B cell (primary cell): ENCODE data around the gene PTPN22. TPM values are rescaled to one million over a fixed set of nuclear protein-coding genes. Genes with fewer than 3 reads are reported as not detected.

ENCODE experiments used
- ATAC-seq: fragments of 200-7000 bp; cut with Tn5 transposase; one replicate; pipeline ENCODE4 v1.10.0; 2021; ENCODE audit warnings: low read depth, mild to moderate bottlenecking, moderate number of reproducible peaks, moderate library complexity
- CTCF ChIA-PET: fragments of 350-600 bp; sonication (Branson Sonifier 250); formaldehyde crosslinking; loops from one replicate; lab custom pipeline; 2021; ENCODE audit warnings: antibody characterized with exemption, inconsistent platforms; lab: Charles Lee
- POLR2A ChIA-PET: fragments of 350-600 bp; sonication (Branson Sonifier 250); formaldehyde crosslinking; loops from one replicate; lab custom pipeline; 2021; ENCODE audit warnings: antibody characterized with exemption; lab: Charles Lee
- DNase-seq: peaks from one replicate; pipeline ENCODE4 v3.0.0; 2013
- H2AFZ ChIP-seq: 2 replicates; pipeline ENCODE4 v1.6.1; 2012; ENCODE audit warnings: mild to moderate bottlenecking, low read depth, low read length; ENCODE audit not compliant: insufficient read depth, poor library complexity, severe bottlenecking
- H3K27ac ChIP-seq, 2 donors: 1 replicate in 1 of 2; 2 replicates in 1 of 2; pipeline ENCODE4 v1.5.1; 2012 to 2013; ENCODE audit warnings: low read length in 2 of 2, mild to moderate bottlenecking in 2 of 2, moderate library complexity in 1 of 2
- H3K27me3 ChIP-seq, 4 experiments: fragments of 200-600 bp in 1 of 4; sonication (generic) in 1 of 4; replicated peaks in 1 of 4; 1 replicate in 2 of 4; 2 replicates in 2 of 4; pipeline versions ENCODE4 v1.6.1 to v1.7.0; 2013 to 2016; ENCODE audit warnings: low read length in 3 of 4, mild to moderate bottlenecking in 2 of 4, mixed read lengths in 1 of 4, moderate library complexity in 1 of 4; ENCODE audit not compliant: insufficient read depth in 4 of 4, control insufficient read depth in 3 of 4; ENCODE audit errors: control extremely low read depth in 1 of 4
- H3K36me3 ChIP-seq, 2 experiments: replicated peaks in 1 of 2; 1 replicate in 1 of 2; 2 replicates in 1 of 2; pipeline versions ENCODE4 v1.6.1 to v1.7.1; 2013; ENCODE audit warnings: low read length in 1 of 2; ENCODE audit not compliant: insufficient read depth in 2 of 2, control insufficient read depth in 1 of 2; ENCODE audit errors: control extremely low read depth in 1 of 2, extremely low read depth in 1 of 2
- H3K4me1 ChIP-seq, 2 donors: fragments of 200-600 bp in 1 of 2; sonication (generic) in 1 of 2; 1 replicate in 1 of 2; 2 replicates in 1 of 2; pipeline versions ENCODE4 v1.5.1 to v1.6.1; 2013 to 2017; ENCODE audit warnings: low read length in 2 of 2; ENCODE audit not compliant: control insufficient read depth in 2 of 2, insufficient read depth in 2 of 2
- H3K4me2 ChIP-seq: replicated peaks from 2 replicates; pipeline ENCODE3; 2012; ENCODE audit warnings: mild to moderate bottlenecking, low read depth, low read length; ENCODE audit not compliant: poor library complexity, severe bottlenecking
- H3K4me3 ChIP-seq, 5 experiments: fragments of 200-600 bp in 1 of 5; sonication (generic) in 1 of 5; 1 replicate in 3 of 5; 2 replicates in 2 of 5; pipeline versions ENCODE4 v1.5.1 to v1.7.0; 2011 to 2016; ENCODE audit warnings: low read length in 4 of 5, mild to moderate bottlenecking in 4 of 5, low read depth in 2 of 5, control low read depth in 1 of 5, moderate library complexity in 1 of 5; ENCODE audit not compliant: insufficient read depth in 1 of 5; ENCODE audit errors: control extremely low read depth in 1 of 5, extremely low read depth in 1 of 5
- H3K79me2 ChIP-seq: fragments of 200-600 bp; sonication (generic); one replicate; pipeline ENCODE4 v1.6.0; 2016; ENCODE audit warnings: low read length; ENCODE audit not compliant: control insufficient read depth, insufficient read depth
- H3K9ac ChIP-seq: fragments of 200-600 bp; sonication (generic); 2 replicates; pipeline ENCODE4 v1.6.1; 2017; ENCODE audit warnings: mild to moderate bottlenecking, low read length, moderate library complexity
- H3K9me3 ChIP-seq, 3 donors: one replicate each; pipeline versions ENCODE4 v1.6.1 to v1.7.1; 2013; ENCODE audit warnings: low read length in 2 of 3; ENCODE audit not compliant: control insufficient read depth in 2 of 3, insufficient read depth in 1 of 3; ENCODE audit errors: control extremely low read depth in 1 of 3
- H4K20me1 ChIP-seq: 2 replicates; pipeline ENCODE4 v1.6.0; 2012; ENCODE audit warnings: mild to moderate bottlenecking, low read length; ENCODE audit not compliant: insufficient read depth, control insufficient read depth, poor library complexity, severe bottlenecking
- H3K27ac Mint-ChIP-seq: one replicate; pipeline ENCODE4 v1.8.0; 2021; ENCODE audit warnings: mixed read lengths
- H3K27me3 Mint-ChIP-seq: one replicate; pipeline ENCODE4 v1.8.0; 2021; ENCODE audit warnings: mixed read lengths
- H3K4me1 Mint-ChIP-seq: one replicate; pipeline ENCODE4 v1.8.0; 2021; ENCODE audit warnings: mixed read lengths
- H3K4me3 Mint-ChIP-seq: one replicate; pipeline ENCODE4 v1.8.0; 2021; ENCODE audit warnings: mixed read lengths
- H3K9me3 Mint-ChIP-seq: one replicate; pipeline ENCODE4 v1.8.0; 2022; ENCODE audit warnings: mixed read lengths; ENCODE audit not compliant: insufficient read depth
- CTCF ChIP-seq: fragments of 200-600 bp; IDR thresholded peaks from one replicate; pipeline ENCODE4 v1.8.0; 2022; ENCODE audit warnings: antibody characterized with exemption, mild to moderate bottlenecking
- EZH2 ChIP-seq: IDR thresholded peaks from 2 replicates; pipeline ENCODE4 v1.6.1; 2012; ENCODE audit warnings: borderline replicate concordance, low read depth, mild to moderate bottlenecking, moderate library complexity, low read length; ENCODE audit not compliant: insufficient read depth, poor library complexity, severe bottlenecking
- WGBS: methylation state at CpG from one replicate; pipeline ENCODE4 v1.1.5; 2013; ENCODE audit warnings: missing lambda C conversion rate; ENCODE audit not compliant: insufficient coverage; 5-methylcytosine and 5-hydroxymethylcytosine counted together
- intact Hi-C: fragments of 100-400 bp; cut with micrococcal nuclease; formaldehyde crosslinking; loops from one replicate; pipeline ENCODE4 v1.10.0; 2022
- polyA plus RNA-seq: library from polyadenylated mRNA; depleted of rRNA; stranded (reverse); fragments of >200 nt; gene quantifications from 2 replicates; pipeline ENCODE4 v1.2.3, GENCODE V29; 2012
- total RNA-seq, 2 donors: library from RNA; stranded (reverse); fragments of 120-200 nt in 1 of 2; gene quantifications; 1 replicate in 1 of 2; 2 replicates in 1 of 2; pipeline versions ENCODE4 v1.2.3 to v1.2.4, GENCODE V29; 2013 to 2022

The PTPN22 gene
- total and polyA plus RNA-seq, 2 donors (not counting 1 experiment from before 2014, with no cell fraction given) = 14.3 to 37.4 TPM

GRCh38 chr1:113812661-113813135 is 58.8 kb downstream of the PTPN22 start:
- Histone ChIP-seq H3K27ac (peak overlapping the region; percentile 86 to 93), H2AFZ (peak overlapping the region; percentile 72), H3K27me3 (no peaks in the 10 kb centered on the region), H3K79me2 (peaks cover 42% of the 10 kb centered on the region), H3K36me3 (peaks cover 0 to 7% of the 10 kb centered on the region in 2 experiments), H3K9me3 (no peaks in the 10 kb centered on the region), H4K20me1 (peaks cover 19% of the 10 kb centered on the region), H3K9ac (peak overlapping the region; percentile 88), H3K4me1 (peaks cover 27 to 28% of the 10 kb centered on the region in 2 donors), H3K4me3 (peak overlapping the region; percentile 52 to 89 (median 81)), H3K4me2 (peak overlapping the region; percentile 76)
- ChIA-PET CTCF (interaction anchor here (1.0 to 1.9 kb wide), 4 partner anchors 9 to 116 kb away, joined by 3 to 7 read pairs (median 6); partner anchors contain the start of genes HIPK1 and PHTF1), POLR2A (interaction anchor here (0.6 to 1.3 kb wide), 5 partner anchors 53 to 668 kb away, joined by 3 to 8 read pairs (median 4); partner anchors contain the start of genes AP4B1, DCLRE1B, HIPK1 and PHTF1)
- Mint-ChIP-seq H3K27me3 (no peaks in the 10 kb centered on the region), H3K27ac (peak overlapping the region; percentile 98), H3K4me3 (peak overlapping the region; percentile 98), H3K9me3 (no peaks in the 10 kb centered on the region), H3K4me1 (peaks cover 37% of the 10 kb centered on the region)
- 0% methylated on average over 1 of the region's 13 CpGs for WGBS
- TF ChIP-seq EZH2 = no peak
- no peak for TF ChIP-seq CTCF
- no peak for DNase-seq
- no peak for ATAC-seq
- intact Hi-C loops = loop anchor here (1.0 to 10.0 kb wide), 13 partner anchors 22 to 1098 kb away; partner anchors contain the start of genes BCAS2, CSDE1, DCLRE1B and HIPK1
